Hematopoietic multipotent progenitor cell treated with erythropoietin and hydrocortisone succinate and interleukin-3 and kit ligand, for 17 days (in vitro differentiated cells): ENCODE results near the gene PXT1.
"Not testable (repeated sequence)": the region's sequence is repeated elsewhere in the genome, so short reads cannot be mapped to it uniquely, and the experiment has no call there.

ENCODE experiments used
- DNase-seq: peaks from one replicate; pipeline ENCODE4 v3.0.0-alpha.2; 2015; ENCODE audit warnings: low spot score

The PXT1 gene

GRCh38 chr6:36442671-36443470 lies at the start of gene PXT1, which contains the start of gene KCTD20:
TSS of gene PXT1 (minus strand) at chr6:36442854. CDS start at chr6:36426082, 16,772 bp downstream.
TSS of gene KCTD20 (plus strand) at chr6:36443000. CDS start at chr6:36470098, 27,098 bp downstream.
- peak; percentile 93 for DNase-seq

- no peak for DNase-seq
These were observed 49.4 kb upstream of the PXT1 start for GRCh38 chr6:36492092-36492491.

GRCh38 chr6:36491378-36491965 lies 48.8 kb upstream of the PXT1 start:
- DNase-seq = no peak

- no peak for DNase-seq
These were observed 46.8 kb upstream of the PXT1 start for GRCh38 chr6:36489426-36489825.

GRCh38 chr6:36488221-36488620 lies 45.6 kb upstream of the PXT1 start:
- DNase-seq = no peak

GRCh38 chr6:36487698-36488097 lies 45.0 kb upstream of the PXT1 start:
- DNase-seq = no peak

GRCh38 chr6:36484736-36485135 lies 42.1 kb upstream of the PXT1 start:
- DNase-seq = no peak

GRCh38 chr6:36483326-36483725 lies 40.7 kb upstream of the PXT1 start:
- DNase-seq = not testable (repeated sequence)

GRCh38 chr6:36479256-36479655 lies 36.6 kb upstream of the PXT1 start:
- DNase-seq = no peak

- no peak for DNase-seq
These were observed 35.4 kb upstream of the PXT1 start for GRCh38 chr6:36478051-36478526.

- DNase-seq = no peak
These were observed 27.3 kb upstream of the PXT1 start for GRCh38 chr6:36469946-36470345.

- no peak for DNase-seq
These were observed 26.6 kb upstream of the PXT1 start for GRCh38 chr6:36469148-36469661.

- no peak for DNase-seq
These were observed 25.0 kb upstream of the PXT1 start for GRCh38 chr6:36467625-36468024.

- DNase-seq = no peak
These were observed 21.6 kb upstream of the PXT1 start for GRCh38 chr6:36464233-36464632.

GRCh38 chr6:36463676-36464075 lies 21.0 kb upstream of the PXT1 start:
- no peak for DNase-seq

GRCh38 chr6:36461646-36462045 lies 19.0 kb upstream of the PXT1 start:
- no peak for DNase-seq

GRCh38 chr6:36460916-36461315 lies 18.3 kb upstream of the PXT1 start:
- DNase-seq = no peak

- no peak for DNase-seq
These were observed 16.8 kb upstream of the PXT1 start for GRCh38 chr6:36459501-36459900.

GRCh38 chr6:36455486-36456027 lies 12.9 kb upstream of the PXT1 start:
- DNase-seq = no peak

GRCh38 chr6:36452897-36453296 lies 10.2 kb upstream of the PXT1 start:
- not testable (repeated sequence) for DNase-seq

GRCh38 chr6:36449173-36449572 lies 6.5 kb upstream of the PXT1 start:
- DNase-seq = not testable (repeated sequence)

GRCh38 chr6:36445621-36446020 lies 3.0 kb upstream of the PXT1 start:
- DNase-seq = no peak

- DNase-seq = no peak
These were observed 1.8 kb upstream of the PXT1 start for GRCh38 chr6:36444470-36444869.
